GM23248 (cell line): ENCODE results near the gene MBD1.

Experiments
- EZH2 ChIP-seq: fragments of 200-600 bp; sonication (generic); IDR thresholded peaks from 2 replicates; pipeline ENCODE4 v1.6.1; 2018; ENCODE audit warnings: antibody characterized with exemption, mild to moderate bottlenecking; ENCODE audit not compliant: insufficient read depth, poor library complexity, severe bottlenecking
- EZH2phosphoT487 ChIP-seq: fragments of 200-600 bp; sonication (generic); IDR thresholded peaks from 2 replicates; pipeline ENCODE4 v1.6.1; 2018; ENCODE audit warnings: antibody characterized with exemption, moderate library complexity, mild to moderate bottlenecking, low read depth; ENCODE audit not compliant: insufficient read depth

- TF ChIP-seq EZH2phosphoT487 (no peak), EZH2 (no peak)
Measured at GRCh38 chr18:50298443-50299284, 17.3 kb upstream of the MBD1 start.
